ENCODE data around the gene C10orf88.

DNA sequence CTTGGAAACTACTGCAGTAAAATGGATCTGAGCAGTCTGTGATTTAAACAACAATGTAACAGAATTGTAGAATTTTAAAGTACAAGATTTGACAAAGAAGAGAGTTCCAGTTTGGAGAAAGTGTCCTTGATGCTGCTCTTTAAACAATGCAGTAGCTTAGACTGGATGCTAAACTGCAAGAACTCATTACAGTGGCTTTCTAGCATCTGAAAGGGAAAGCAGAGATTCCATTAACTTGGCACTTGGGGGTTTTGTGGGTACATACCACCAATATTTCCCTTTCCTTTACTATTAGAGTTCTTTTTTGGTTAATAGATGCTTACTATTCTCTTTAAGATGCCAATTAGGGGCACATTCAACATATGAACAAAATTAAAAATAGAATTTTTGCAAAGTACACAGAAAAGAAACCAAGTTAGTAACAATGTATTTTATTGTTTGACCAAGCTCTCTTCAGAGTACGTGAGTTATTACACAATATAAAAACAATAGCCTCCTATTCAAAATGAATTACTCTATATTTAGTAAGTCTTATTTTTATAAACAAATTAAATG is 38.1 kb upstream of the C10orf88 start:
- TF ChIP-seq EZH2 (IDR thresholded peaks at IDR 0.05; ENCODE audit: borderline replicate concordance, low read length), result no peak
- TF ChIP-seq, protein P1, sequence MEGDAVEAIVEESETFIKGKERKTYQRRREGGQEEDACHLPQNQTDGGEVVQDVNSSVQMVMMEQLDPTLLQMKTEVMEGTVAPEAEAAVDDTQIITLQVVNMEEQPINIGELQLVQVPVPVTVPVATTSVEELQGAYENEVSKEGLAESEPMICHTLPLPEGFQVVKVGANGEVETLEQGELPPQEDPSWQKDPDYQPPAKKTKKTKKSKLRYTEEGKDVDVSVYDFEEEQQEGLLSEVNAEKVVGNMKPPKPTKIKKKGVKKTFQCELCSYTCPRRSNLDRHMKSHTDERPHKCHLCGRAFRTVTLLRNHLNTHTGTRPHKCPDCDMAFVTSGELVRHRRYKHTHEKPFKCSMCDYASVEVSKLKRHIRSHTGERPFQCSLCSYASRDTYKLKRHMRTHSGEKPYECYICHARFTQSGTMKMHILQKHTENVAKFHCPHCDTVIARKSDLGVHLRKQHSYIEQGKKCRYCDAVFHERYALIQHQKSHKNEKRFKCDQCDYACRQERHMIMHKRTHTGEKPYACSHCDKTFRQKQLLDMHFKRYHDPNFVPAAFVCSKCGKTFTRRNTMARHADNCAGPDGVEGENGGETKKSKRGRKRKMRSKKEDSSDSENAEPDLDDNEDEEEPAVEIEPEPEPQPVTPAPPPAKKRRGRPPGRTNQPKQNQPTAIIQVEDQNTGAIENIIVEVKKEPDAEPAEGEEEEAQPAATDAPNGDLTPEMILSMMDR (conservative IDR thresholded peaks at IDR 0.05 in 1 of 2, IDR thresholded peaks at IDR 0.05 in 1 of 2; ENCODE audit: extremely low read depth in 1 of 2, insufficient read depth in 1 of 2, low read depth in 1 of 2, low read length in 2 of 2), result no peak

Data from mammary epithelial cell (primary cell).